ENCODE measurements around the gene EXTL2. TPM values are rescaled to one million over a fixed set of nuclear protein-coding genes. Genes with fewer than 3 reads are reported as not detected.

The EXTL2 gene
- total RNA-seq, 1 experiment from 2014 or later, result 20.2 TPM

DNA sequence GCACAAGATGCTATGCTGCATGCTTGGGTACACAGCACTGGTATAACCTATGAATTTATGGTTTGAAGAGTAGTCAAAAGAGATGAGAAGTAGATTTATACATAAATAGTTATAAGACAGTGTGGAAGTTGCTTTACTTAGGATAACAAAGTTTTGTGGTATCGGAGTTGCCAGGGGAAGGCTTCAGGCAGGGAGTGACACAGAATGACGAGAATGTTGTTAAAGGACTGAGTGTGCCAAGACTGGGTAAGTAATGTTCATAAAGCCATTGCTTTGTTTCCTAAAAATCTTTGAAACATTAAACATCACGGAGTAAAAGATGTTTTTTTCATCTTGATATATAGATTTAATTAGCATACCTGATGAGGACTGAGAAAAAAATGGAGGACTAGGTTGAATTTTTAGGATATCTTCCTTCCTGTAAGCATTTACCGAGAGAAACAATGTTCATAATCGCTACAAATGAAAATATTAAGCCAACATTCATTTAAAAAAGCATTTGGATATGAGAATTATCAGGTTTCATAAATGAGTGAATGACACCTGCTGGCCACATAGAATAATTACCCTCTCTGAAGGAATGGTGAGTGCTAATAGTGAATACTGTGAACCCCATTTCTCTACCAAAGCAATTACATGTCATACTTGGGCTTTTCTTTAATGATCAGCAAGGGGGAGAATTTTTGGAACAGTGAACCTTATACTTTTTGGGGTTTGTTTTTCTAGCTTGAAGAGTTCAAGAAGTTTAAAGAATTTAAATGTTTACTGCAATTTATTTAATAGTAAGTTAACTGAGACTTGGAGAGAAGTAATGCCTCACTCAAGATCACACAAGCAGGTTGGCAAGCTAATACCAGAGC, 28.4 kb downstream of the EXTL2 start:
- Histone ChIP-seq H3K27me3 (ENCODE audit: insufficient read depth, low read depth) (no peaks in the 10 kb centered on the region), H3K4me1 (replicated peaks; ENCODE audit: insufficient read depth) (0 out of 2 replicates have a peak, but pooled peaks cover 4% of the 10 kb centered on the region), H2AFZ (peak overlapping the region; percentile 12; the same call in 1 of the 2 replicates), H3K9me3 (ENCODE audit: insufficient read depth, low read depth) (no peaks in the 10 kb centered on the region), H4K20me1 (ENCODE audit: insufficient read depth) (no peaks in the 10 kb centered on the region), H3K36me3 (ENCODE audit: low read depth) (no peaks in the 10 kb centered on the region), H3K27ac (no peak overlapping the region), H3K4me2 (no peak overlapping the region), H3K4me3 (no peak overlapping the region), H3K9me2 (ENCODE audit: insufficient read depth) (no peaks in the 10 kb centered on the region), H3F3A (ENCODE audit: insufficient read depth, low read depth) (no peaks in the 10 kb centered on the region), H3K79me2 (ENCODE audit: low read depth) (no peaks in the 10 kb centered on the region)
- TF ChIP-seq, protein P1, sequence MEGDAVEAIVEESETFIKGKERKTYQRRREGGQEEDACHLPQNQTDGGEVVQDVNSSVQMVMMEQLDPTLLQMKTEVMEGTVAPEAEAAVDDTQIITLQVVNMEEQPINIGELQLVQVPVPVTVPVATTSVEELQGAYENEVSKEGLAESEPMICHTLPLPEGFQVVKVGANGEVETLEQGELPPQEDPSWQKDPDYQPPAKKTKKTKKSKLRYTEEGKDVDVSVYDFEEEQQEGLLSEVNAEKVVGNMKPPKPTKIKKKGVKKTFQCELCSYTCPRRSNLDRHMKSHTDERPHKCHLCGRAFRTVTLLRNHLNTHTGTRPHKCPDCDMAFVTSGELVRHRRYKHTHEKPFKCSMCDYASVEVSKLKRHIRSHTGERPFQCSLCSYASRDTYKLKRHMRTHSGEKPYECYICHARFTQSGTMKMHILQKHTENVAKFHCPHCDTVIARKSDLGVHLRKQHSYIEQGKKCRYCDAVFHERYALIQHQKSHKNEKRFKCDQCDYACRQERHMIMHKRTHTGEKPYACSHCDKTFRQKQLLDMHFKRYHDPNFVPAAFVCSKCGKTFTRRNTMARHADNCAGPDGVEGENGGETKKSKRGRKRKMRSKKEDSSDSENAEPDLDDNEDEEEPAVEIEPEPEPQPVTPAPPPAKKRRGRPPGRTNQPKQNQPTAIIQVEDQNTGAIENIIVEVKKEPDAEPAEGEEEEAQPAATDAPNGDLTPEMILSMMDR (conservative IDR thresholded peaks at IDR 0.05), result peak; percentile 91
- TF ChIP-seq EZH2 (IDR thresholded peaks at IDR 0.05; ENCODE audit: low read depth), result no peak
- no TSS peak for BruUV-seq (replicated peaks)
- DNase-seq, result peak in 1 of 2 experiments; percentile 59
- intact Hi-C loops (cut with micrococcal nuclease; ENCODE audit: unreplicated experiment), result loop anchor here (1.0 to 5.0 kb wide), 2 partner anchors 154 to 260 kb away; no protein-coding TSS in a partner anchor
- ChIA-PET CTCF (no interaction called here), POLR2A (ENCODE audit: unreplicated experiment) (no interaction called here)

DNA sequence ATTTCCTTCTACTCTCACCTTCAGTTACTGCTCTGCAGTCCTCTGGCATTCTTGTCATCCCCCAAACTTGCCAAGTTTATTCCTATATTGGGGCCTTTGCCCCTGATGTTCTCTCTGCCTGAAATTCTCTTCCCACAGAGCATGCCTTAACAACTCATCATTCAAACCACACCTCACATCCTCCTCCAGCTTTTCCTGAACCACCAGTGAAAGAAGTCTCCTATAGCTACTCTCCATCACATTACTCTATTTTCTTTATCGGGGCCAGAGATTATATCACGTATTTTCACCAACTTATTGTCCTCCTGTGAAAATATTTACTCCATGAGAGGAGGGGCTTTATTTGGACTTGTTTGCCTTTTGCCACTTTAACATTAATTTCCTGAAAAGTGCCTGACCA, 32.1 kb downstream of the EXTL2 start:
- no peak for DNase-seq
- no peaks in the 10 kb centered on the region for H3K36me3 ChIP-seq (ENCODE audit: low read depth)
- H2AFZ ChIP-seq, result no peak overlapping the region
- H3K4me2 ChIP-seq, result no peak overlapping the region
- H3K9me2 ChIP-seq (ENCODE audit: insufficient read depth), result no peaks in the 10 kb centered on the region; the same call in 1 of the 2 replicates
- H3K79me2 ChIP-seq (ENCODE audit: low read depth), result no peaks in the 10 kb centered on the region
- BruUV-seq (replicated peaks), result no TSS peak
- TF ChIP-seq, protein P1 (conservative IDR thresholded peaks at IDR 0.05), result no peak
- no peak for TF ChIP-seq EZH2 (IDR thresholded peaks at IDR 0.05; ENCODE audit: low read depth)
- no peaks in the 10 kb centered on the region for H3K4me1 ChIP-seq (replicated peaks; ENCODE audit: insufficient read depth)
- ChIA-PET POLR2A (ENCODE audit: unreplicated experiment) (no interaction called here), CTCF (no interaction called here)
- intact Hi-C loops (cut with micrococcal nuclease; ENCODE audit: unreplicated experiment), result no loop called here
- H3K4me3 ChIP-seq, result no peak overlapping the region
- no peak overlapping the region for H3K27ac ChIP-seq
- no peaks in the 10 kb centered on the region for H4K20me1 ChIP-seq (ENCODE audit: insufficient read depth)
- no peaks in the 10 kb centered on the region for H3K27me3 ChIP-seq (ENCODE audit: insufficient read depth, low read depth)
- no peaks in the 10 kb centered on the region for H3F3A ChIP-seq (ENCODE audit: insufficient read depth, low read depth)
- H3K9me3 ChIP-seq (ENCODE audit: insufficient read depth, low read depth), result 0 out of 2 replicates have a peak, but pooled peaks cover 8% of the 10 kb centered on the region

DNA sequence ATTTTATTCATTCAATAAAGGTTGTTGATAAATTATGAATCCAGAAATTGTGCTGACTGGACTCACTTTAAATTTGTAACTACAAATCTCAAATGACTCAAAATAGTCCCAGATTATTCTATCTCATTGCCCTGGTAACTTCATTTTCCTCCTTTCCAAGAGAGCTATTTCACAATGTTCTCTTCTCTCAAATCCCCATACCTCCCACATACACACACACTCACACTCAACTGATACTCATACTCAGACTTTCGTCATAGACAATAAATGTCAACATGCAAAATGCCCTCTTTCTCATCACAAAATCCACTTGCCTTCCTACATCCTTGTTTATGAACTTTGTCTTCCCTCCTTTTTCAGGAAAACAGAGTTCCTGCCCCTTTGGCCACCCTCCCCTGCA, 33.3 kb downstream of the EXTL2 start:
- no TSS peak for BruUV-seq (replicated peaks)
- H3F3A ChIP-seq (ENCODE audit: insufficient read depth, low read depth), result no peaks in the 10 kb centered on the region
- POLR2A ChIA-PET (ENCODE audit: unreplicated experiment), result no interaction called here
- H3K27me3 ChIP-seq (ENCODE audit: insufficient read depth, low read depth), result no peaks in the 10 kb centered on the region
- CTCF ChIA-PET, result no interaction called here
- TF ChIP-seq EZH2 (IDR thresholded peaks at IDR 0.05; ENCODE audit: low read depth), result no peak
- TF ChIP-seq, protein P1 (conservative IDR thresholded peaks at IDR 0.05), result no peak
- no peak for DNase-seq
- H4K20me1 ChIP-seq (ENCODE audit: insufficient read depth), result no peaks in the 10 kb centered on the region
- H3K9me2 ChIP-seq (ENCODE audit: insufficient read depth), result no peaks in the 10 kb centered on the region; the same call in 1 of the 2 replicates
- intact Hi-C loops (cut with micrococcal nuclease; ENCODE audit: unreplicated experiment), result no loop called here
- no peak overlapping the region for H2AFZ ChIP-seq
- no peaks in the 10 kb centered on the region for H3K79me2 ChIP-seq (ENCODE audit: low read depth)
- 0 out of 2 replicates have a peak, but pooled peaks cover 8% of the 10 kb centered on the region for H3K9me3 ChIP-seq (ENCODE audit: insufficient read depth, low read depth)
- no peak overlapping the region for H3K4me3 ChIP-seq
- no peaks in the 10 kb centered on the region for H3K4me1 ChIP-seq (replicated peaks; ENCODE audit: insufficient read depth)
- H3K36me3 ChIP-seq (ENCODE audit: low read depth), result no peaks in the 10 kb centered on the region
- no peak overlapping the region for H3K27ac ChIP-seq
- no peak overlapping the region for H3K4me2 ChIP-seq
